ENCODE results near the gene ASTN2.

DNA sequence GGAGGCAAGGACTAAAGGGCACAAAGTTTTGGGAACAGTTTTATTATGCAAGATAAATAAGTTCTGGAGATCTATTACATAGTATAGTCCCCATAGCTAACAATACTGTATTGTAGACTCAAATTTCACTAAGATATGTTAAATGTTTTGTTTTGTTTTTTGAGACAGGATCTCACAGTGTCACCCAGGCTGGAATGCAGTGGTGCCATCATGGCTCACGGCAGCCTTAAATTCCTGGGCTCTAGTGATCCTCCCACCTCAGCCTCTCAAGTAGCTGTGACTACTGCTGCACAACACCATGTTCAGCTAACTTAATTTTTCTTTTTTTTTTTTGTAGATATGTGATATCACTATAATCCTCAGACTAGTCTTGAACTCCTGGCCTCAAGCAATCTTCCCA, 618.2 kb downstream of the ASTN2 start:
- TF ChIP-seq POLR2A (IDR thresholded peaks at IDR 0.05; ENCODE audit: low read length) = no peak
- TF ChIP-seq, protein P1, sequence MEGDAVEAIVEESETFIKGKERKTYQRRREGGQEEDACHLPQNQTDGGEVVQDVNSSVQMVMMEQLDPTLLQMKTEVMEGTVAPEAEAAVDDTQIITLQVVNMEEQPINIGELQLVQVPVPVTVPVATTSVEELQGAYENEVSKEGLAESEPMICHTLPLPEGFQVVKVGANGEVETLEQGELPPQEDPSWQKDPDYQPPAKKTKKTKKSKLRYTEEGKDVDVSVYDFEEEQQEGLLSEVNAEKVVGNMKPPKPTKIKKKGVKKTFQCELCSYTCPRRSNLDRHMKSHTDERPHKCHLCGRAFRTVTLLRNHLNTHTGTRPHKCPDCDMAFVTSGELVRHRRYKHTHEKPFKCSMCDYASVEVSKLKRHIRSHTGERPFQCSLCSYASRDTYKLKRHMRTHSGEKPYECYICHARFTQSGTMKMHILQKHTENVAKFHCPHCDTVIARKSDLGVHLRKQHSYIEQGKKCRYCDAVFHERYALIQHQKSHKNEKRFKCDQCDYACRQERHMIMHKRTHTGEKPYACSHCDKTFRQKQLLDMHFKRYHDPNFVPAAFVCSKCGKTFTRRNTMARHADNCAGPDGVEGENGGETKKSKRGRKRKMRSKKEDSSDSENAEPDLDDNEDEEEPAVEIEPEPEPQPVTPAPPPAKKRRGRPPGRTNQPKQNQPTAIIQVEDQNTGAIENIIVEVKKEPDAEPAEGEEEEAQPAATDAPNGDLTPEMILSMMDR (IDR thresholded peaks at IDR 0.05) = no peak
- TF ChIP-seq, protein P2, sequence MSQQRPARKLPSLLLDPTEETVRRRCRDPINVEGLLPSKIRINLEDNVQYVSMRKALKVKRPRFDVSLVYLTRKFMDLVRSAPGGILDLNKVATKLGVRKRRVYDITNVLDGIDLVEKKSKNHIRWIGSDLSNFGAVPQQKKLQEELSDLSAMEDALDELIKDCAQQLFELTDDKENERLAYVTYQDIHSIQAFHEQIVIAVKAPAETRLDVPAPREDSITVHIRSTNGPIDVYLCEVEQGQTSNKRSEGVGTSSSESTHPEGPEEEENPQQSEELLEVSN (IDR thresholded peaks at IDR 0.05; ENCODE audit: borderline replicate concordance, low read depth) = no peak
- TF ChIP-seq ZSCAN20 (CRISPR knock-in tag; IDR thresholded peaks at IDR 0.05) = no peak
- TF ChIP-seq BHLHE40 (IDR thresholded peaks at IDR 0.05; ENCODE audit: low read depth, low read length) = no peak
- TF ChIP-seq ESRRA (IDR thresholded peaks at IDR 0.05; ENCODE audit: borderline replicate concordance, low read length) = no peak
- TF ChIP-seq, protein P3, sequence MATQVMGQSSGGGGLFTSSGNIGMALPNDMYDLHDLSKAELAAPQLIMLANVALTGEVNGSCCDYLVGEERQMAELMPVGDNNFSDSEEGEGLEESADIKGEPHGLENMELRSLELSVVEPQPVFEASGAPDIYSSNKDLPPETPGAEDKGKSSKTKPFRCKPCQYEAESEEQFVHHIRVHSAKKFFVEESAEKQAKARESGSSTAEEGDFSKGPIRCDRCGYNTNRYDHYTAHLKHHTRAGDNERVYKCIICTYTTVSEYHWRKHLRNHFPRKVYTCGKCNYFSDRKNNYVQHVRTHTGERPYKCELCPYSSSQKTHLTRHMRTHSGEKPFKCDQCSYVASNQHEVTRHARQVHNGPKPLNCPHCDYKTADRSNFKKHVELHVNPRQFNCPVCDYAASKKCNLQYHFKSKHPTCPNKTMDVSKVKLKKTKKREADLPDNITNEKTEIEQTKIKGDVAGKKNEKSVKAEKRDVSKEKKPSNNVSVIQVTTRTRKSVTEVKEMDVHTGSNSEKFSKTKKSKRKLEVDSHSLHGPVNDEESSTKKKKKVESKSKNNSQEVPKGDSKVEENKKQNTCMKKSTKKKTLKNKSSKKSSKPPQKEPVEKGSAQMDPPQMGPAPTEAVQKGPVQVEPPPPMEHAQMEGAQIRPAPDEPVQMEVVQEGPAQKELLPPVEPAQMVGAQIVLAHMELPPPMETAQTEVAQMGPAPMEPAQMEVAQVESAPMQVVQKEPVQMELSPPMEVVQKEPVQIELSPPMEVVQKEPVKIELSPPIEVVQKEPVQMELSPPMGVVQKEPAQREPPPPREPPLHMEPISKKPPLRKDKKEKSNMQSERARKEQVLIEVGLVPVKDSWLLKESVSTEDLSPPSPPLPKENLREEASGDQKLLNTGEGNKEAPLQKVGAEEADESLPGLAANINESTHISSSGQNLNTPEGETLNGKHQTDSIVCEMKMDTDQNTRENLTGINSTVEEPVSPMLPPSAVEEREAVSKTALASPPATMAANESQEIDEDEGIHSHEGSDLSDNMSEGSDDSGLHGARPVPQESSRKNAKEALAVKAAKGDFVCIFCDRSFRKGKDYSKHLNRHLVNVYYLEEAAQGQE (IDR thresholded peaks at IDR 0.05) = no peak
- TF ChIP-seq MYC (IDR thresholded peaks at IDR 0.05; ENCODE audit: borderline replicate concordance, low read length) = no peak
- no peak for TF ChIP-seq RFX5 (IDR thresholded peaks at IDR 0.05)
- no peak for TF ChIP-seq KDM1A (IDR thresholded peaks at IDR 0.05; ENCODE audit: low read depth)
- TF ChIP-seq EP300 (IDR thresholded peaks at IDR 0.05) = no peak
